Loucy (cell line): Measurements from ENCODE around the gene APOC4.

Experiments used
- H2AFZ ChIP-seq: fragments of 200-600 bp; sonication (generic); 2 replicates; pipeline ENCODE4 v1.6.0; 2016; ENCODE audit warnings: antibody characterized with exemption, mild to moderate bottlenecking, low read length, moderate library complexity
- H3F3A ChIP-seq: fragments of 200-600 bp; 2 replicates; pipeline ENCODE4 v1.6.0; 2016; ENCODE audit warnings: antibody characterized with exemption, low read depth, mild to moderate bottlenecking
- H3K27me3 ChIP-seq: fragments of 200-600 bp; sonication (generic); 2 replicates; pipeline ENCODE4 v1.6.1; 2014; ENCODE audit warnings: low read length, mild to moderate bottlenecking; ENCODE audit not compliant: insufficient read depth, poor library complexity, severe bottlenecking
- H3K36me3 ChIP-seq: fragments of 200-600 bp; sonication (generic); 2 replicates; pipeline ENCODE4 v1.6.1; 2016; ENCODE audit warnings: low read length; ENCODE audit not compliant: insufficient read depth
- H3K4me1 ChIP-seq: fragments of 200-600 bp; sonication (generic); 2 replicates; pipeline ENCODE4 v1.5.1; 2014; ENCODE audit warnings: low read length, mild to moderate bottlenecking; ENCODE audit not compliant: insufficient read depth, poor library complexity, severe bottlenecking
- H3K4me2 ChIP-seq: fragments of 200-600 bp; sonication (generic); 2 replicates; pipeline ENCODE4 v1.6.0; 2014; ENCODE audit warnings: antibody characterized with exemption, low read length, low read depth, mild to moderate bottlenecking; ENCODE audit not compliant: poor library complexity, severe bottlenecking
- H3K4me3 ChIP-seq: fragments of 200-600 bp; sonication (generic); 2 replicates; pipeline ENCODE4 v1.5.1; 2014; ENCODE audit warnings: low read length, mild to moderate bottlenecking, mixed read lengths; ENCODE audit not compliant: poor library complexity, severe bottlenecking
- H3K79me2 ChIP-seq: fragments of 200-600 bp; sonication (generic); 2 replicates; pipeline ENCODE4 v1.6.1; 2014; ENCODE audit warnings: low read length; ENCODE audit not compliant: insufficient read depth
- H3K9ac ChIP-seq: fragments of 200-600 bp; sonication (generic); 2 replicates; pipeline ENCODE4 v1.6.0; 2014; ENCODE audit warnings: mild to moderate bottlenecking, low read depth, low read length, moderate library complexity; ENCODE audit not compliant: poor library complexity, severe bottlenecking
- H3K9me2 ChIP-seq: fragments of 200-600 bp; sonication (generic); replicated peaks from 2 replicates; pipeline ENCODE4 v1.6.1; 2016; ENCODE audit warnings: low read depth, low read length, mixed read lengths
- H3K9me3 ChIP-seq: fragments of 200-600 bp; sonication (generic); 2 replicates; pipeline ENCODE4 v1.6.1; 2014; ENCODE audit warnings: mild to moderate bottlenecking, antibody characterized with exemption, low read length, low read depth; ENCODE audit not compliant: insufficient read depth
- H4K20me1 ChIP-seq: fragments of 200-600 bp; sonication (generic); 2 replicates; pipeline ENCODE4 v1.6.0; 2014; ENCODE audit warnings: antibody characterized with exemption, low read length, mild to moderate bottlenecking; ENCODE audit not compliant: insufficient read depth, poor library complexity, severe bottlenecking
- CTCF ChIP-seq: fragments of 200-600 bp; sonication (generic); conservative IDR thresholded peaks from 2 replicates; pipeline ENCODE4 v1.5.1; 2014; ENCODE audit warnings: mild to moderate bottlenecking, antibody characterized with exemption, low read length
- EZH2phosphoT487 ChIP-seq: fragments of 200-600 bp; IDR thresholded peaks from 2 replicates; pipeline ENCODE4 v1.6.1; 2018; ENCODE audit warnings: antibody characterized with exemption, mild to moderate bottlenecking, moderate library complexity, borderline replicate concordance

APOC4 gene

GRCh38 chr19:44990459-44990858 lies 48.4 kb downstream of the APOC4 start:
- no peak for TF ChIP-seq EZH2phosphoT487
- TF ChIP-seq CTCF: no peak
- Histone ChIP-seq H3K9me2 (no peaks in the 10 kb centered on the region), H3K4me2 (no peak overlapping the region), H3K9me3 (no peaks in the 10 kb centered on the region), H3K79me2 (no peaks in the 10 kb centered on the region), H3K4me1 (no peaks in the 10 kb centered on the region), H4K20me1 (no peaks in the 10 kb centered on the region), H3K4me3 (no peak overlapping the region), H3F3A (no peaks in the 10 kb centered on the region), H2AFZ (no peak overlapping the region), H3K27me3 (no peaks in the 10 kb centered on the region), H3K9ac (no peak overlapping the region), H3K36me3 (peaks cover 59% of the 10 kb centered on the region; the same call in 1 of the 2 replicates)

GRCh38 chr19:44990966-44991365 lies 48.9 kb downstream of the APOC4 start:
- TF ChIP-seq EZH2phosphoT487 (no peak), CTCF (no peak)
- H3K9me2 ChIP-seq: no peaks in the 10 kb centered on the region
- H3K79me2 ChIP-seq: no peaks in the 10 kb centered on the region
- H3K9ac ChIP-seq: no peak overlapping the region
- H3K4me1 ChIP-seq: no peaks in the 10 kb centered on the region
- no peak overlapping the region for H3K4me3 ChIP-seq
- no peaks in the 10 kb centered on the region for H3F3A ChIP-seq
- no peaks in the 10 kb centered on the region for H4K20me1 ChIP-seq
- no peak overlapping the region for H3K4me2 ChIP-seq
- H3K9me3 ChIP-seq: no peaks in the 10 kb centered on the region
- no peak overlapping the region for H2AFZ ChIP-seq
- H3K27me3 ChIP-seq: no peaks in the 10 kb centered on the region
- H3K36me3 ChIP-seq: peaks cover 54% of the 10 kb centered on the region; the same call in 1 of the 2 replicates

- H3K9me3 ChIP-seq: no peaks in the 10 kb centered on the region
- no peak for TF ChIP-seq CTCF
- TF ChIP-seq EZH2phosphoT487: no peak
- no peak overlapping the region for H3K9ac ChIP-seq
- no peaks in the 10 kb centered on the region for H3K9me2 ChIP-seq
- no peaks in the 10 kb centered on the region for H3K4me1 ChIP-seq
- no peaks in the 10 kb centered on the region for H4K20me1 ChIP-seq
- H3K36me3 ChIP-seq: peaks cover 40% of the 10 kb centered on the region; the same call in 1 of the 2 replicates
- no peaks in the 10 kb centered on the region for H3K27me3 ChIP-seq
- no peak overlapping the region for H2AFZ ChIP-seq
- H3F3A ChIP-seq: no peaks in the 10 kb centered on the region
- H3K4me3 ChIP-seq: no peak overlapping the region
- no peak overlapping the region for H3K4me2 ChIP-seq
- no peaks in the 10 kb centered on the region for H3K79me2 ChIP-seq
Observed at GRCh38 chr19:44992336-44993163, 50.5 kb downstream of the APOC4 start.
